GM19395 (cell line): ENCODE measurements around the gene TMEM38A.
"Not testable (repeated sequence)": the region's sequence is repeated elsewhere in the genome, so short reads cannot be mapped to it uniquely, and the experiment has no call there.

Experiments
- ATAC-seq: cut with Tn5 transposase; IDR thresholded peaks from one replicate; pipeline ENCODE4 v1.9.1; 2021; ENCODE audit warnings: mild to moderate bottlenecking, moderate library complexity; ENCODE audit not compliant: unreplicated experiment

TMEM38A gene

DNA sequence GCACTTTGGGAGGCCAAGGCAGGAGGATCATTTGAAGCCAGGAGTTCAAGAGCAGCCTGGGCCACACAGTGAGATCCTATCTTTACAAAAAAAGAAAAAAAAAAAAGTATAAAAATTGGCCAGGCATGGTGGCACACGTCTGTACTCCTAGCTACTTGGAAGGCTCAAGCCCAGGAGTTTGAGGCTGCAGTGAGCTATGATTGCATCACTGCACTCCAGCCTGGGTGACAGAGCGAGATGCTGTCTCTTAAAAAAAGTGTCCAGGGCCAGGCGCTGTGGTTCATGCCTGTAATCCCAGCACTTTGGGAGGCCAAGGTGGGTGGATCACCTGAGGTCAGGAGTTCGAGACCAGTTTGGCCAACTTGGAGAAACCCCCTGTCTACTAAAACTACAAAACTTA, 12.9 kb downstream of the TMEM38A start:
- ATAC-seq = not testable (repeated sequence)

- no peak for ATAC-seq
These were observed 15.3 kb downstream of the TMEM38A start for GRCh38 chr19:16676101-16676798.

- no peak for ATAC-seq
These were observed 16.1 kb downstream of the TMEM38A start for GRCh38 chr19:16677055-16677454.

- ATAC-seq = no peak
These were observed 17.6 kb downstream of the TMEM38A start for GRCh38 chr19:16678498-16678897.

GRCh38 chr19:16679811-16680210, 18.9 kb downstream of the TMEM38A start:
- ATAC-seq = no peak

GRCh38 chr19:16682539-16682938, 21.6 kb downstream of the TMEM38A start:
- no peak for ATAC-seq

- no peak for ATAC-seq
These were observed 23.3 kb downstream of the TMEM38A start for GRCh38 chr19:16684216-16684615.

- no peak for ATAC-seq
These were observed 27.1 kb downstream of the TMEM38A start for GRCh38 chr19:16688084-16688483.

DNA sequence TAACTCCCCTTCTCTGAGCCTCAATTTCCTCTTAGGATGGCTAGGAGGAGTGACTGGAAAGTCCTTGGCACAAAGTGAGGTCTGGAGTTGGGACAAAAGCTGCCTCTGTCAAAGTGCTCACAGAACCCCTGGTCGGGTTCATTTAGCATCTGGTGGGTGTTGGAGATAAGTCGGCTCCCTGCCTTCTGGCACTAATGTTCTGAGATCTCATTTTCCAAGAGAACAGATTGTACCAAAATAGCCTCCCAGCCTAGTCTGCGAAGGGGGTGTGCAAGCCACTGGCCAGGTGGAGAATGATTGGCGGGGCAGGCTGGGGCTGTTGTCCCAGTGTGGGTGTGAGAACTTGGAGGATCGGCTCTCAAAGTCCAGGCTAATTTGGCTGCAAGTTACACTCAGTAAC, 38.0 kb downstream of the TMEM38A start:
- no peak for ATAC-seq

DNA sequence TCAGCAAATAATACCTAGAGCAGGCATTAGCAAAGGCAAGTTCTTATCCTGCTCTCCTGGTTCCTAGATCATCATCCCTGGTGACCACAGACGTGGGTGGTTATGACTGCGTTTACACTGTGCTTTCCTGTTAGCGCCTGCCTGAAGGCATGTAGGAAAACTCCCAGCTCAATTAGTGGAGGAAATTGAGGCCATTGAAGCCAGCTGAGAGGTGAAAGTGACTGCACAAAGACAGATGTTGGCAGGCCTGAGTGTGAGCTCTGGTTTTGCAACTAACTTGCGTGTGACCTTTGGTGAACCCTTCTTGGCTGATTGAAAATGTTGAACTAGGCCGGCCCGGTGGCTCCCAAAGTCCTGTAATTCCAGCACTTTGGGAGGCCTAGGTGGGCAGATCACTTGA, 41.2 kb downstream of the TMEM38A start:
- ATAC-seq = no peak

DNA sequence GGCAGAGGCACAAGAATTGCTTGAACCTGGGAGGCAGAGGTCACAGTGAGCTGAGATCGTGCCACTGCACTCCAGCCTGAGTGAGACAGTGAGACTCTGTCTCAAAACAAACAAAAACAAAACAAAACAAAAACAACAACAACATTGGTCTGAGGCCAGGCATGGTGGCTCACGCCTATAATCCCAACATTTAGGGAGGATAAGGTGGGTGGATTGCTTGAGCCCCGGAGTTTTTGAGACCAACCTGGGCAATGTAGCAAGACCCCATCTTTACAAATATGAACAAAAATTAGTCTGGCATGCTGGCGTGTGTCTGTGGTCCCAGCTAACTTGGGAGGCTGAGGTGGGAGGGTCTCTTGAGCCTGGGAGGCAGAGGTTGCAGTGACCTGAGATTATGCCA, 42.7 kb downstream of the TMEM38A start:
- no peak for ATAC-seq

- ATAC-seq = not testable (repeated sequence)
These were observed 49.9 kb downstream of the TMEM38A start for GRCh38 chr19:16710870-16711269.

- ATAC-seq = not testable (repeated sequence)
These were observed 51.4 kb downstream of the TMEM38A start for GRCh38 chr19:16712295-16712694.

DNA sequence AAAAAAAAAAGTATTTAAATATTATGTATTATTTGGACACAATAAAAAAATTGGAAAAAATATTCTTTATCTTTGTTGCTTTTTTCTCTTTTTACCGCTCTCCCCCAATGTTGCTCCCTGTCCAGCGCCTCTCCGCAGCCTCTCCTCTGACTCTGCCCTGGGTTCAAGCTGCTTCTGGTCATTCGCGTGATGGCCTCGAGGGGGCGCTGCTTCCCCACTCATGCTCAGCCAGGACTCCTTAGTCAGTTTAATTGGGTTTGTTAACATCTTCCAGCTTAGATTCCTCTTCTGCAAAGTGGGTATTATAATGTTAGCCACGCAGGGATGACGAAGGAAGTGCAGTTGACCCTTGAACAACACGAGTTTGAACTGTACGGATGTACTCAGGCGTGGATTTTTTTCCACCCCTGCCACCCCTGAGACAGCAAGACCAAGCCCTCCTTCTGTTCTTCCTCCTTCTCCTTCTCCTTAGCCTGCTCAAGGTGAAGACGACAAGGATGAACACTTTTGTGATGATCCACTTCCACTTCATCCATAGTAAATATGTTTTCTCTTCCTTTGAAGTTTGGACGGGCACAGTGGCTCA, 53.9 kb downstream of the TMEM38A start:
- ATAC-seq = no peak

- ATAC-seq = no peak
These were observed 54.7 kb downstream of the TMEM38A start for GRCh38 chr19:16715611-16716010.

DNA sequence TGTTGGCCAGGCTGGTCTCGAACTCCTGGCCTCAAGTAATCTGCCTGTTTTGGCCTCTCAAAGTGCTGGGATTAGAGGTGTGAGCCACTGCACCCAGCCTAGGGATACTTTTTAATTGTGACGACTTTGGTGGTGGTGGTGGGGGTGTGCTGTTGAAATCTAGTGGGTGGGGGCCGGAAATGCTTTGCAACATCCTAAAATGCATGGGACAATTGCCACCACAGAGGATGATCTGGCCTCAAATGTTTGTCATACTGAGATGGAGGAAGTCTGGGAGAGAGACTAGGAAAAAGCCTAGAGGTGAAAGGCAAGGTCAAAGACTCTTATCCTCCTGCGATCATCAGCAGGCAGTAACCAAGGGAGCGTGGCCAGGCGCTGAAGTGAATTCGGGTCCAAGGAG, 60.1 kb downstream of the TMEM38A start:
- ATAC-seq = no peak

- ATAC-seq = no peak
These were observed 61.7 kb downstream of the TMEM38A start for GRCh38 chr19:16722591-16722990.

DNA sequence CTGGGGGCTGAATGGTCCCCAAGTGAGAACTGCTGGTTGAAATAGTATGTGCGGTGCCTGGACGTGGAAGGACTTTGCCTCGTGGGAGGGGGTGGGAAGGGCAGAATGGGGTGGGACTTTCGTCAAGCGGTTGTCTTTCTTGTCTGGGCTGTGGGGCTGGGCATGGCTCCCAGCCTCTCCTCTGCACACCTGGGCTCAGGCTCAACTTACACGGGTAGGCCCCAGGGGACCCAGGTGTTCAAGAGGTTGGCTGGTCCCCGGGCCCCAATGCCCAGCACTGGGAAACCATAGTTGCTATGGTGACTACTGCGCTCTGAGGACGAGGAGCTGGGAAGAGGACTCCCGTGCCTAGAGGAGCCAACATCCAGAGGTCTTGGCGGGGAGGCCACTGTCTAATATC, 66.0 kb downstream of the TMEM38A start:
- no peak for ATAC-seq

GRCh38 chr19:16735650-16736266, 74.8 kb downstream of the TMEM38A start:
- ATAC-seq = not testable (repeated sequence)

DNA sequence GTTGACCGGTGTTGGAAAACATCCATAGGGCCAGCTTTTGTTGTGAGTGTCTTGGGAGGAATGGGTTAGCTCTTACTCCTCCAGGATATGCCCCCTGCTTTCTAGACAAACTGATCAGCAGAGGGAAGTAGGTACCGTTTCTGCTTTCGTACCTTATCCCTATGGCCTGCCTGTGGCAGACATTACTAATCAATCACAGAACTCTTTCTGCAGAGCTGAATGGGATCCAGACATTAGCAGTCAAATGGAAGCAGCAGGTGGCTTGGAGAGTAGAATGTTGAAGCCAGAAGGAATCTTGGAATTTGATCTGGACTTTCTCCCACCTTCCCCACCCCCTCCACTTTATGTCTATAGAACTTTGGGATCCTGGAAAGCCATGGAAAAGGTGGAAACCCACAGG, 75.8 kb downstream of the TMEM38A start:
- no peak for ATAC-seq

DNA sequence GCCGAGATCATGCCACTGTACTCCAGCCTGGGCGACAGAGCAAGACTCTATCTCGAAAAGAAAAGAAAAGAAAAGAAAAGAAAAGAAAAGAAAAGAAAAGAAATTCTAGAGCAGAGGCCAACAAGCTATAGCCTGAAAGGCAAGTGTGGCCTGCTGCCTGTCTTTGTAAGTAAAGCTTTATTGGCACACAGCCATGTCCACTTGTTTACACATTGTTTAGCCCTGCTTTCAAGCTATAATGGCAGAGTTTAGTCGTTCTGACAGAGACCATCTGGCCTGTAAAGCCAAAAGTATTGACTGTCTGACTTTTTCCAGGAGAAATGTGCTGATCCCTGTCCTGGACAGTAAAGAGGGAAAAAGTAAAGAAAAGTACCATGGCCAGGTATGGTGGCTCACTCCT, 77.0 kb downstream of the TMEM38A start:
- ATAC-seq = no peak

- ATAC-seq = no peak
These were observed 78.6 kb downstream of the TMEM38A start for GRCh38 chr19:16739546-16739945.
